Esophagus squamous epithelium (tissue), 4 donors: ENCODE measurements around the gene SMYD3.

Experiments
- CTCF ChIP-seq, 6 experiments: fragments of 450-650 bp in 4 of 6; fragments of 200-600 bp in 2 of 6; sonication (generic) in 2 of 6; IDR thresholded peaks; one replicate each; pipeline ENCODE4 v1.5.1; 2016 to 2019; ENCODE audit warnings: antibody characterized with exemption in 6 of 6, mild to moderate bottlenecking in 4 of 6, moderate library complexity in 4 of 6
- POLR2A ChIP-seq, 4 donors: fragments of 450-650 bp; IDR thresholded peaks; one replicate each; pipeline ENCODE4 v1.6.1; 2017; ENCODE audit warnings: antibody characterized with exemption in 4 of 4, mild to moderate bottlenecking in 4 of 4, moderate library complexity in 3 of 4

GRCh38 chr1:245797592-245798348, 709.3 kb downstream of the SMYD3 start:
- TF ChIP-seq CTCF (IDR thresholded peaks at IDR 0.05) (no peak), POLR2A (IDR thresholded peaks at IDR 0.05) (no peak)
